Adrenal gland (tissue), 5 donors: ENCODE results near the gene P3H2.

ENCODE experiments used
- CTCF ChIP-seq, 6 experiments: fragments of 450-650 bp in 4 of 6; fragments of 200-600 bp in 2 of 6; sonication (generic) in 1 of 6; IDR thresholded peaks; 1 replicate in 5 of 6; 2 replicates in 1 of 6; pipeline versions ENCODE4 v1.5.1 to v1.8.0; 2016 to 2021; ENCODE audit warnings: antibody characterized with exemption in 6 of 6, mild to moderate bottlenecking in 2 of 6, moderate library complexity in 1 of 6
- POLR2A ChIP-seq, 2 donors: fragments of 450-650 bp; IDR thresholded peaks; one replicate each; pipeline ENCODE4 v1.6.1; 2017; ENCODE audit warnings: antibody characterized with exemption in 2 of 2, mild to moderate bottlenecking in 2 of 2, moderate library complexity in 1 of 2
- donor health status: DM: no; HTN: no; CAD: no.

- TF ChIP-seq CTCF (IDR thresholded peaks at IDR 0.05) (no peak), POLR2A (IDR thresholded peaks at IDR 0.05) (no peak)
Measured at GRCh38 chr3:189977174-189977573, 143.5 kb downstream of the P3H2 start.
